GM19397 (cell line): ENCODE results near the gene SLX4.
A peak's percentile ranks its signal among the peaks of the same experiment; 100 is the strongest.

Source experiments
- ATAC-seq: cut with Tn5 transposase; IDR thresholded peaks from one replicate; pipeline ENCODE4 v1.9.1; 2021; ENCODE audit warnings: mild to moderate bottlenecking, moderate library complexity; ENCODE audit not compliant: unreplicated experiment

Gene SLX4

GRCh38 chr16:3602320-3602653, 9.1 kb downstream of the SLX4 start:
- ATAC-seq: no peak

- ATAC-seq: no peak
These were observed 9.6 kb downstream of the SLX4 start for GRCh38 chr16:3601614-3602319.

GRCh38 chr16:3599922-3600321, 11.5 kb downstream of the SLX4 start:
- no peak for ATAC-seq

- ATAC-seq: no peak
These were observed 12.3 kb downstream of the SLX4 start for GRCh38 chr16:3599121-3599520.

- no peak for ATAC-seq
These were observed 13.2 kb downstream of the SLX4 start for GRCh38 chr16:3598236-3598635.

GRCh38 chr16:3597676-3598075, 13.7 kb downstream of the SLX4 start:
- ATAC-seq: no peak

GRCh38 chr16:3597226-3597625, 14.2 kb downstream of the SLX4 start:
- ATAC-seq: no peak

GRCh38 chr16:3596101-3596861, 15.1 kb downstream of the SLX4 start:
- no peak for ATAC-seq

GRCh38 chr16:3595521-3596021, 15.8 kb downstream of the SLX4 start:
- ATAC-seq: no peak

- ATAC-seq: no peak
These were observed 16.3 kb downstream of the SLX4 start for GRCh38 chr16:3595110-3595486.

- no peak for ATAC-seq
These were observed 16.9 kb downstream of the SLX4 start for GRCh38 chr16:3594316-3595109.

- no peak for ATAC-seq
These were observed 18.8 kb downstream of the SLX4 start for GRCh38 chr16:3592559-3592958.

- no peak for ATAC-seq
These were observed 19.4 kb downstream of the SLX4 start for GRCh38 chr16:3591991-3592390.

GRCh38 chr16:3591436-3591803, 20.0 kb downstream of the SLX4 start:
- no peak for ATAC-seq

GRCh38 chr16:3590736-3591435, 20.5 kb downstream of the SLX4 start:
- ATAC-seq: no peak

GRCh38 chr16:3589991-3590701, 21.3 kb downstream of the SLX4 start:
- ATAC-seq: no peak

- no peak for ATAC-seq
These were observed 21.9 kb downstream of the SLX4 start for GRCh38 chr16:3589441-3589921.

- ATAC-seq: no peak
These were observed 22.4 kb downstream of the SLX4 start for GRCh38 chr16:3589001-3589400.

- peak; percentile 68 for ATAC-seq
These were observed 23.8 kb downstream of the SLX4 start for GRCh38 chr16:3587547-3588110.

- ATAC-seq: no peak
These were observed 27.0 kb downstream of the SLX4 start for GRCh38 chr16:3584412-3584811.
